Amniotic stem cell (primary cell): ENCODE measurements around the gene GBA2.

Source experiments
- DNase-seq: peaks from one replicate; lab custom pipeline; 2025; lab: John Stamatoyannopoulos, UW

GBA2 gene

DNA sequence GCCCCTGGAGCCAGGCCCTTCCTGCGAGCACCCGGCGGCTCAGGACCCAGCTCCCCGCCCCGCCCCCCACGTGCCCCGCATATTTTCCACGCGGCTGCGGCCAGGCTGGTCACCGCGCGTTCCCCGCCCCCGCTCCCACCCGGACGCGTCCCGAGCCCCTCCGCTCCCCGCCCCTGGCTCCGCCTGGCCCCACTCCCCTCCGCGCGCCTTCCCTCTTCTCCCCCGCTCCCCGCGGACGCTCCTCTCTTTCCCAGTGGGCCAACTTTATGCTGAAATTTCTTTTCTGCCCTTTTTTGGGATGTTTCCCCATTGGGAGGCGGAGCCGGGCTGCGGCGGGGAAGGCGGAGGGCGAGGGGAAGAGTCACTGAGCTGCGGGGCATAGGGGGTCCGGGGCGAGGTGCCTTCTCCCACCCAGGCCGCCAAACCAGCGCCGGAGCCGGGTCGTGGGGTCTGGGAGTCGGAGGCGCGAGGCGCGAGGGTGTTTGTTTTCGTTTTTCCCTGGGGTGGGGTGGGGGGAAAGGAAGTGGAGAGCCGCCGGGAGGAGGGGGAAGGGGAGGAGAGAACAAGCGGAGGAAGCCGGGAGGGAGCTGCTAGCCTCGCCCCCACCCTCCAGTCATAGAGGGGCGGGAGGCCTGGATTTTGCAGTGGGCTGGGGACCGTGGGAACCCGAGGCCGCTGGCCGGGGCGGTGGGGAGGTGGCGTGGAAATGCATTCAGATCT, 58.3 kb downstream of the GBA2 start:
- DNase-seq = peak; percentile 65

DNA sequence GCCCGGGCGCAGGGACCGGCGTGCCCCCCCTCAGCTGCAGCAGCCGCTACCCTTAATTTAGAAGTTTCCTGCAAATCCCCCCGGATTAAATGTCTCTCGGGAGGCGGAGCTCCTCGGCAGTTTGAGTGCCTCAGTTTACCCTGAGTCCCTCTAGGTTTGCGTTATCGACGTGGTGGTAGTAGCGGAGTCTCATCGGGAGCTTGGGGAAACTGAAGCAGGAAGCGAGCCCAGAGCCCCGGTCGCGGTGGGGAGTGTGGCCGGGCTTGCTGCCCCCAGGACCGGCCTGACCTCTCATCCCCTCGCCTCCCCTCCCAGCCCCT, 58.8 kb downstream of the GBA2 start:
- DNase-seq = no peak

DNA sequence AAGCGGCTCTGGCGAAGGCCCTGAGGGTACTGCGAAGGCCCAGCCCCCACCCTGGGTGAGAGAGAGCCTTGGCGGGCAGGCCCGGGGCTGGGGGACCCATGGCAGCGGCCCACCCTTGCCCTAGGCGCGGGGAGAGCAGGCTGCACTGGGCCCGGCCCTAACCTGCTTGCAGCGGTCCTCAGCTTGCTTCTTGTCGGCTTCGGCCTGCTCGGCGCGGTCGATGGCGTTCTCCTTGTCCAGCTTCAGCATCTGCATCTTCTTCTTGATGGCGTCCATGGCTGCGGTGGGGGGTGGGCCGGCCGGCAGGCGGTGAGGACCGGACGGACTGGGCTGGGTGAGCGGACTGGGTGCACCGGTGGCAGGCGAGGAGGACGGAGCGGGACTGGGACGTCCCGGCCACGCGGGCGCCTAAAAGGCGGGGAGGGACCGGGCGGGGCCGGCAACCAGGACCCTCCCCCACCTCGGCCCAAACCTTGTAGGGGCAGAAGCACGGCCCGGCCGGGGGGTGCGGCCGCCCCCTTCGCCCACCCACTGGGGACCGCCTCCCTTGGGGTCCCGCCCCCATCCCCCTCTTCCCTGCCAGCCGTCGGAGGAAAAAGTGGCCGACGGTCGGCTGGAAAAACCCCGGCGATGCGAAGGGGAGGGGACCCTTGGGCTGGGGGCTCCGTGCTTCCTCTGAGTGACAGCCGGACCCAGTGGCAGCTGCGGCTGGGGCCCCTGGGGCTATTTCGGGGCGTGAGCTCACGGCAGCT, 59.3 kb downstream of the GBA2 start, which contains the start of gene TPM2:
Gene TPM2 (minus strand): TSS at position 384 of the 752 bp plus-strand sequence. CDS start 108 bp downstream, at position 276.
- DNase-seq = peak; percentile 81

DNA sequence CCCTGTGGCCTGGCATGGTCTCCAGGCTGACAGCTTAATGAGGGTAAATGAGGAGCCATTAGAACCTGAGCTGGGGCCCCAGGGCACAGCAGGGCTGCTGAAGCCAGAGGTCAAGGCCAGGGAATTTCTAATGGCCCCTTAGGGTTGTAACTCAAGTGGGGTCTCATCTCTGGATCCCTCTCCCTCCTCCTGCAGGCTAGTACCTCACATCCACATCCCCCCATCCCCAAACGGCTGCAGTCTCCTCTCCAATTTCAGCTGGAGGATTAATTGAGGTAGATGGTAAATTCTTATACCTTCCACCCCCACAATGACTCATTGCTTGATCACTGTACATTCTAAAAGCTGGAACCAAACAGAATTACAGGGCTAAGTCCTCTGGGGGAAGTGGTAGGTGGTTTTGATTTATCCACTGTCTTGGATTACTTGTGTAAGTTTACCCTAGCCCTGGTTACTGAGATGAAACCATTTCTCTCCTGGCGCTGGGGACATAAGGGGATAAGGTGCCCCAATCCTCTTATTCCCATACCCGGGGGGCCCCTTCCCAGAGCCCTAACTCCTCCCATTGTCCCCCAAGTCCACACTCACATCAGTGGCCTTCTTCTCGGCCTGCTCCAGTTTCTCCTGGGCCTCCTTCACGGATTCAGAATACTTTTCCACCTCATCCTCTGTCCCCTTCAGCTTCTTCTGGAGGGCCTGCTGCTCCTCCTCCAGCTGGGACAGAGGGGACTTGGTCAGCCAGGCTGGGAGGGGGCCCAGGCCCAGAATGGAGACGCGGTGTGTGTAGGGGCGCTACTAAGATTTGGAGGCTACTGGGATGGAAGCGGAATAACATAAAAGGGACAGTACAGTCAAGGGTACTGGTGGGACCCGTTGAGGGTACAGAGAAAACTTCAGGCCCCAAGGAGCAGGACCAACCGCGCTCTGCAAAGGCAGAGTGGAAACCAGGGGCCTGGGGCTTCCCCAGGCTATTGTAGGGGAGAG, 60.2 kb downstream of the GBA2 start:
- no peak for DNase-seq

DNA sequence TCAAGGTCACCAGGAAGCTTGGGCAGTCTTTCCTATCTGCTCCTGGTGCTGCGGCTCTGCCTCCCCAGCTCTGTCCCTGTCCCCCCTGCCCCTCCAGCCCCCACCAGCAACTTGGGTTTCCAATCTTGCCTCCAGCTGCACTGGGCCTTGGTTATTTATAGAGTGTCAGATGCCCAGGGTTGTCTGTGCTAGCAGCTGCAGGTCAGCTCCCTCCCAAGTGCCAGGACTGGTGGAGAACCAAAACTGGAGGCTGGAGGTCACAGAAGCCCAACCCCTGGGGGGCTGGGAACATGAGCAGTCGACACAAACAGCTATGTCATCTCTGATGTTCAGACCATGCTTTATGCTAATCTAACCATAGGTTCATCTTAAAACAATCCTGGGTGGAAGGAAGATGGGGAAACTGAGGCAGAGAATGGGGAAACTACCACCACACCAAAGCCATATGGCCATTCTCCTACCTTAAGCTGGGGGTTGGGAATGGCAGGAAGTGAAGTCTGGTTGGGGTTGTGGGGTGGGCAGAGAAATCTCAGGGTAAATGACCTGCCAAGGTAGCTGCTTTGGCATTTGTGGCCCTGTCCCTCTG, 61.0 kb downstream of the GBA2 start:
- DNase-seq = no peak

DNA sequence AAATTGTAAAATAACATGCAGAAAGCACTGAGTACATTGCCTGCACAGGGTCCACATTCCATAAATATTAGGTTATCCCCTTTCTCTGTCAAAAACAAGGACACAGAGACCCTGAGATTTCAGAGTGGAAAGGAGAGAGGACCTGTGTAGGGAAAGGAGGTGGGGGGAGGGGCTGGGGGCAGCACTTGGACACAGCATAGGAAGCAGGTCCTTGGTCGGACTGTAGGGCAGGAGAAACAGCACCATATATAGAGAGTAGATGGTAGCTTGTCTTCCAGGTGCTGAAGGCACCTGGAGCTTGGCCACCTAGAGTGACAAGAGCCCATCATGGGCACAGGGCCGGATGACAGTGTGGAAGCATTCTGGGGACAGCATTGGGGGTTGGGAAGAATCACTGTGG, 61.7 kb downstream of the GBA2 start:
- no peak for DNase-seq
